ENCODE results near the gene MACROD2. TPM values are rescaled to one million over a fixed set of nuclear protein-coding genes. Genes with fewer than 3 reads are reported as not detected.

MACROD2 gene
- polyA plus RNA-seq, 1 donor (not counting 4 experiments of a cell fraction or from before 2014, with no cell fraction given): 0.71 TPM

DNA sequence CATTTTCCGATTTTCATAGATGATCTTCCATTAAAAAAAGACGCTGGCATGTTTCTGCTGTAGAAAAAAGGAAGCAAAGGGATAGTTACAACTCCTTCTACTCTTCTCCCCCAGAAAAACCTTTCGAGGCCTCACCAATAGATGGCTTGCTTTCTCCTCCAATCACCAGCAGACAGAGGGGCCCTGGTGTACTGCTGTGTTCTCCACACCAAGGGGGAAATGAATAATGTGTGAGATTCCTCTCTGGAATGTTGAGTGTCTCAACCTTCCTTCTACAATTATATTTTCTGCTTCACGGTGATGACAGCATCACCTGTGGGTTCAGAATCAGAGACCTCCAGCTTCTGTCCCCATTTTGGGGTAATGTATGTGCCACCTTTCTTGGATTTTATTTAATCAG, 527.8 kb downstream of the MACROD2 start:
- no peaks in the 10 kb centered on the region for H3K79me2 ChIP-seq (ENCODE audit: control insufficient read depth, insufficient read depth, low read length)
- H3K9me1 ChIP-seq (ENCODE audit: control insufficient read depth, extremely low read depth, insufficient read depth, low read length): no peaks in the 10 kb centered on the region
- peak overlapping the region in 1 of 3 experiments; percentile 44 for H3K4me3 ChIP-seq (ENCODE audit: control insufficient read depth in 2 of 3, extremely low read depth in 1 of 3, insufficient read depth in 2 of 3, low read depth in 1 of 3, low read length in 3 of 3)
- no peaks in the 10 kb centered on the region for H3K9me3 ChIP-seq (ENCODE audit: control insufficient read depth, low read depth, low read length)
- DNase-seq (ENCODE audit: low read depth, low spot score): no peak
- H3K27me3 ChIP-seq (ENCODE audit: control insufficient read depth, extremely low read depth, insufficient read depth, low read length): no peaks in the 10 kb centered on the region
- TF ChIP-seq CTCF (optimal IDR thresholded peaks at IDR 0.05 in 1 of 3, IDR thresholded peaks at IDR 0.05 in 1 of 3, conservative IDR thresholded peaks at IDR 0.05 in 1 of 3; ENCODE audit: extremely low read depth in 1 of 3, insufficient read depth in 2 of 3, low read length in 3 of 3): peak in 2 of 3 experiments; percentile 8 to 65
- TF ChIP-seq EZH2 (IDR thresholded peaks at IDR 0.05; ENCODE audit: low read length): no peak
- peak; percentile 86 for FAIRE-seq
- peak overlapping the region; percentile 20 for H2AFZ ChIP-seq (ENCODE audit: control insufficient read depth, low read length)
- H3K36me3 ChIP-seq (ENCODE audit: control insufficient read depth in 2 of 2, extremely low read depth in 1 of 2, insufficient read depth in 2 of 2, low read length in 2 of 2): no peaks in the 10 kb centered on the region
- H3K4me1 ChIP-seq (ENCODE audit: control insufficient read depth, extremely low read depth, insufficient read depth, low read length): peaks cover 42% of the 10 kb centered on the region
- dilution Hi-C loops (cut with MboI; ENCODE audit: extremely low pct_ligation_motif_present, low sequenced_read_pairs): no loop called here
- peak overlapping the region; percentile 73 for H3K4me2 ChIP-seq (ENCODE audit: control insufficient read depth, extremely low read depth, insufficient read depth, low read depth, low read length)
- H3K9ac ChIP-seq (ENCODE audit: control insufficient read depth, extremely low read depth, insufficient read depth, low read length): peak overlapping the region; percentile 76
- H4K20me1 ChIP-seq (ENCODE audit: control insufficient read depth, extremely low read depth, insufficient read depth, low read length): no peaks in the 10 kb centered on the region
- peak overlapping the region; percentile 99 for H3K27ac ChIP-seq (ENCODE audit: control insufficient read depth, insufficient read depth, low read length)

DNA sequence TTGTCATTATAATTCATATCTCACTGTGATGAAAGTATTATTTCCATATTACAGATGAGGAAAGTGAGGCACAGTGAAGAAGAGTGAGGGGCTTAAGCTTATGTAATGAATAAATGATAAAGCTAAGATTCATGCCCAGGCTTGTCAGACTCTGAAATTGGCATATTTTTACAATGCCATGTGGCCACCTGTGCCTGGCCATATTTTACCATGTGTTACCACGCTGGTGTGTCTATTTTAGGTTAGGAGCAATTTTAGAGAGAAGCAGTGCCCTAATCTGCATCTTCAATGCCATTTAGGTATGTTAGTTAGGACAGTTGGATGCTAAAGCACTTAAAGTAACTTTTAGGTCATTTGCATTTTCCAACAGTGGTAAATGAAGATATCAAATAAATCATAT, 530.1 kb downstream of the MACROD2 start:
- Histone ChIP-seq H3K4me1 (ENCODE audit: control insufficient read depth, extremely low read depth, insufficient read depth, low read length) (peaks cover 33% of the 10 kb centered on the region), H3K9me3 (ENCODE audit: control insufficient read depth, low read depth, low read length) (no peaks in the 10 kb centered on the region), H3K79me2 (ENCODE audit: control insufficient read depth, insufficient read depth, low read length) (no peaks in the 10 kb centered on the region), H3K27me3 (ENCODE audit: control insufficient read depth, extremely low read depth, insufficient read depth, low read length) (no peaks in the 10 kb centered on the region), H3K9ac (ENCODE audit: control insufficient read depth, extremely low read depth, insufficient read depth, low read length) (no peak overlapping the region), H3K4me3 (ENCODE audit: control insufficient read depth in 2 of 3, extremely low read depth in 1 of 3, insufficient read depth in 2 of 3, low read depth in 1 of 3, low read length in 3 of 3) (no peak overlapping the region), H2AFZ (ENCODE audit: control insufficient read depth, low read length) (no peak overlapping the region), H4K20me1 (ENCODE audit: control insufficient read depth, extremely low read depth, insufficient read depth, low read length) (no peaks in the 10 kb centered on the region), H3K9me1 (ENCODE audit: control insufficient read depth, extremely low read depth, insufficient read depth, low read length) (no peaks in the 10 kb centered on the region), H3K4me2 (ENCODE audit: control insufficient read depth, extremely low read depth, insufficient read depth, low read depth, low read length) (no peak overlapping the region), H3K36me3 (ENCODE audit: control insufficient read depth in 2 of 2, extremely low read depth in 1 of 2, insufficient read depth in 2 of 2, low read length in 2 of 2) (no peaks in the 10 kb centered on the region), H3K27ac (ENCODE audit: control insufficient read depth, insufficient read depth, low read length) (no peak overlapping the region)
- dilution Hi-C loops (cut with MboI; ENCODE audit: extremely low pct_ligation_motif_present, low sequenced_read_pairs): no loop called here
- DNase-seq (ENCODE audit: low read depth, low spot score): no peak
- TF ChIP-seq EZH2 (IDR thresholded peaks at IDR 0.05; ENCODE audit: low read length) (no peak), CTCF (optimal IDR thresholded peaks at IDR 0.05 in 1 of 3, IDR thresholded peaks at IDR 0.05 in 1 of 3, conservative IDR thresholded peaks at IDR 0.05 in 1 of 3; ENCODE audit: extremely low read depth in 1 of 3, insufficient read depth in 2 of 3, low read length in 3 of 3) (no peak)
- FAIRE-seq: no peak
